Measurements from ENCODE around the gene RTN4. TPM values are rescaled to one million over a fixed set of nuclear protein-coding genes. Genes with fewer than 3 reads are reported as not detected.

The RTN4 gene
- total and polyA plus RNA-seq, 4 donors = 168 to 311 (median 230) TPM

DNA sequence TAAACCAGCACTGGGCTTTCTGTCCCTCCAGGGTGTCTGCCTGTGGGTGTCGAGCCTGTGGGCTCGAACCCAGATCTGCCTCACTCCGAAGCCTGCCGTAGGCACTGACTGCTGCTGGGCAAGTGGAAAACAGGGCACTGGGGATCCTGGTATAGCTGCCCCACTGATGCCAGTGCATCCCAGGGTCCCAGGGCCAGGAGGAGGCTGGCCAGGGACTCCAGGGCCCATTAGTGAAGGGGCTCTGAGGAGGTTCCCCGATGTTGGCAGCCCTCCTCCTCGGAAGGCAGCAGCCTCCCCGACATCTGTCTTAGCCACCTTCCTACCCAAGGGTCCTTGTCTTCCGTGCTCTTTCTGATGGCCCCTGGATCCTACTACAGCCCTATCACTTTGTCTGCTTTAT, 96.1 kb downstream of the RTN4 start:
- no peaks in the 10 kb centered on the region for H3K36me3 ChIP-seq (ENCODE audit: control insufficient read depth in 4 of 4, insufficient read depth in 4 of 4, low read length in 4 of 4)
- no peaks in the 10 kb centered on the region for H3K9me3 ChIP-seq (ENCODE audit: control insufficient read depth in 4 of 4, insufficient read depth in 3 of 4, low read length in 3 of 4)
- no peak overlapping the region for H3K9ac ChIP-seq (ENCODE audit: insufficient read depth in 1 of 2, low read length in 2 of 2)
- 83 to 90% methylated on average over 8 of the region's 8 CpGs for WGBS, 2 donors
- ATAC-seq (ENCODE audit: insufficient read depth, low FRiP score) (no peak), DNase-seq (no peak)
- H3K4me3 ChIP-seq = no peak overlapping the region
- H3K4me1 ChIP-seq (ENCODE audit: control insufficient read depth in 5 of 5, insufficient read depth in 5 of 5, low read length in 5 of 5) = no peaks in the 10 kb centered on the region
- no peaks in the 10 kb centered on the region for H3K27me3 ChIP-seq (ENCODE audit: control insufficient read depth in 3 of 3, insufficient read depth in 3 of 3, low read length in 2 of 3)
- TF ChIP-seq, protein P1, sequence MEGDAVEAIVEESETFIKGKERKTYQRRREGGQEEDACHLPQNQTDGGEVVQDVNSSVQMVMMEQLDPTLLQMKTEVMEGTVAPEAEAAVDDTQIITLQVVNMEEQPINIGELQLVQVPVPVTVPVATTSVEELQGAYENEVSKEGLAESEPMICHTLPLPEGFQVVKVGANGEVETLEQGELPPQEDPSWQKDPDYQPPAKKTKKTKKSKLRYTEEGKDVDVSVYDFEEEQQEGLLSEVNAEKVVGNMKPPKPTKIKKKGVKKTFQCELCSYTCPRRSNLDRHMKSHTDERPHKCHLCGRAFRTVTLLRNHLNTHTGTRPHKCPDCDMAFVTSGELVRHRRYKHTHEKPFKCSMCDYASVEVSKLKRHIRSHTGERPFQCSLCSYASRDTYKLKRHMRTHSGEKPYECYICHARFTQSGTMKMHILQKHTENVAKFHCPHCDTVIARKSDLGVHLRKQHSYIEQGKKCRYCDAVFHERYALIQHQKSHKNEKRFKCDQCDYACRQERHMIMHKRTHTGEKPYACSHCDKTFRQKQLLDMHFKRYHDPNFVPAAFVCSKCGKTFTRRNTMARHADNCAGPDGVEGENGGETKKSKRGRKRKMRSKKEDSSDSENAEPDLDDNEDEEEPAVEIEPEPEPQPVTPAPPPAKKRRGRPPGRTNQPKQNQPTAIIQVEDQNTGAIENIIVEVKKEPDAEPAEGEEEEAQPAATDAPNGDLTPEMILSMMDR (IDR thresholded peaks at IDR 0.05; ENCODE audit: control extremely low read depth, extremely low read depth) = no peak
- H3K27ac ChIP-seq (ENCODE audit: low read depth in 1 of 2, low read length in 1 of 2) = no peak overlapping the region

DNA sequence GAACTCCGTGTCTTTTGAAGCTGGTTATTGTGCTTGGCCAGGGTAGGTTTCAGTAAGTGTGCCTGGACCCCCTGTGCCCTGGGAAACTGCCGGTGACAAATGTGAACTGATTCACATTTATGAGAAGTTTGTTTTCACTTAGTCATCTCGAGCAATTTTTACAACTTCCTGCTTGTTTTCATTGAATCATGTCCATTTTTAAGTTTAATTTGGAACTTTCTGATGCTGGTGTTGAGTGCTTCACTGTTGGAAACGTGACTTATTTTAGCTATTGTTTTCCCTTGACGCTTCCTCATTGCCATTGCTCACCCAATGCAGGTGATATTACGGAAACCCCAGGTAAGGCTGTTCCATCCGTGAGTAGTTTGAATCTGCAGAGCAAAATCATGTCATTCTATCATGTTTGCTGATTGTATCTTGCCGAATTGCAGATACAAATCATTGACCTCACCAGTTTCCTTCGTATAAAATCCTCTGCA, 97.2 kb downstream of the RTN4 start:
- Histone ChIP-seq H3K9ac (ENCODE audit: insufficient read depth in 1 of 2, low read length in 2 of 2) (no peak overlapping the region), H3K27me3 (ENCODE audit: control insufficient read depth in 3 of 3, insufficient read depth in 3 of 3, low read length in 2 of 3) (no peaks in the 10 kb centered on the region), H3K36me3 (ENCODE audit: control insufficient read depth in 4 of 4, insufficient read depth in 4 of 4, low read length in 4 of 4) (no peaks in the 10 kb centered on the region), H3K4me1 (ENCODE audit: control insufficient read depth in 5 of 5, insufficient read depth in 5 of 5, low read length in 5 of 5) (no peaks in the 10 kb centered on the region), H3K27ac (ENCODE audit: low read depth in 1 of 2, low read length in 1 of 2) (no peak overlapping the region), H3K4me3 (no peak overlapping the region), H3K9me3 (ENCODE audit: control insufficient read depth in 4 of 4, insufficient read depth in 3 of 4, low read length in 3 of 4) (no peaks in the 10 kb centered on the region)
- DNase-seq = no peak
- ATAC-seq (ENCODE audit: insufficient read depth, low FRiP score) = no peak
- WGBS, 2 donors = 56 to 66% methylated on average over 9 of the region's 9 CpGs
- TF ChIP-seq, protein P1 (IDR thresholded peaks at IDR 0.05; ENCODE audit: control extremely low read depth, extremely low read depth) = no peak

DNA sequence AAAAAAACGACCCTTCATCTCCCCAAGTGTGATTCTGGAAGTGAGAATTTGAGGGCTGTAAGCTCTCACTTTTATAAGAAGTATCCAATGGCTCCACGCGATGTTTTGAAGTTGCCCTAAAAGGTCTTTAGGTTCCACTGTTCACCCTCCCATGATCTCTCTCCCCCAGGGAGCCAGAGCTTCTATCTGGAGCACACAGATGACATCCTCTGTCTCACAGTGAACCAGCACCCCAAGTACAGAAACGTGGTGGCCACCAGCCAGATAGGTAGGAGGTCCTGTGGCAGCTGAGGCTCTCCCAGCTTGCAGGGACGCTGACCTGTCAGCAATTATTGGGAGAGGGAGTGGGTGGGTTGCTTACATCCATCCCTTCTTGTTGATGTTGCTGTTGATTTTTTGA, 97.8 kb downstream of the RTN4 start:
- Histone ChIP-seq H3K4me3 (no peak overlapping the region), H3K4me1 (ENCODE audit: control insufficient read depth in 5 of 5, insufficient read depth in 5 of 5, low read length in 5 of 5) (no peaks in the 10 kb centered on the region), H3K9ac (ENCODE audit: insufficient read depth in 1 of 2, low read length in 2 of 2) (no peak overlapping the region), H3K36me3 (ENCODE audit: control insufficient read depth in 4 of 4, insufficient read depth in 4 of 4, low read length in 4 of 4) (no peaks in the 10 kb centered on the region), H3K27ac (ENCODE audit: low read depth in 1 of 2, low read length in 1 of 2) (no peak overlapping the region), H3K27me3 (ENCODE audit: control insufficient read depth in 3 of 3, insufficient read depth in 3 of 3, low read length in 2 of 3) (no peaks in the 10 kb centered on the region), H3K9me3 (ENCODE audit: control insufficient read depth in 4 of 4, insufficient read depth in 3 of 4, low read length in 3 of 4) (no peaks in the 10 kb centered on the region)
- WGBS, 2 donors = 71 to 75% methylated on average over 5 of the region's 5 CpGs
- no peak for ATAC-seq (ENCODE audit: insufficient read depth, low FRiP score)
- TF ChIP-seq, protein P1 (IDR thresholded peaks at IDR 0.05; ENCODE audit: control extremely low read depth, extremely low read depth) = no peak
- no peak for DNase-seq

DNA sequence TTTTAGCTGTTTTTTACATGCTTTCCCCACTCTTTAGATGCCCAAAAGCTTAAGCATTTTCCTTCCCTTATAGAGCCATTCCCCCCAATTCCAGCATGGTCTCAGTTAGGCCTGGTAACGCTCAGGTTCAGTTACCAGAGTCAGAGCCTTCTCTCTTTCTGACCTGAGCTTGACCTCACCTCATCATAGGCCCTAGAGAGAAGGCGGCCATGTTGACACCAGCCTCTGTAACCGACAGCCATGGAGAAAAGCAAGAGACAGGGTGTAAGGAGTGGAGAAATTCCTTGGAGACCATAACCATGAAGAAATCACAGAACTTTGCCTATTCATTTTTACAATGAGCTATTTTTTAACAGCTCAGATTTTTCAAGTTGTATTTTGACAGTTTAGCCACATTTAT, 99.4 kb downstream of the RTN4 start:
- Histone ChIP-seq H3K4me3 (no peak overlapping the region), H3K27ac (ENCODE audit: low read depth in 1 of 2, low read length in 1 of 2) (no peak overlapping the region), H3K27me3 (ENCODE audit: control insufficient read depth in 3 of 3, insufficient read depth in 3 of 3, low read length in 2 of 3) (no peaks in the 10 kb centered on the region), H3K4me1 (ENCODE audit: control insufficient read depth in 5 of 5, insufficient read depth in 5 of 5, low read length in 5 of 5) (peaks cover 0 to 8% (median 4%) of the 10 kb centered on the region in 5 donors), H3K9me3 (ENCODE audit: control insufficient read depth in 4 of 4, insufficient read depth in 3 of 4, low read length in 3 of 4) (no peaks in the 10 kb centered on the region), H3K9ac (ENCODE audit: insufficient read depth in 1 of 2, low read length in 2 of 2) (no peak overlapping the region), H3K36me3 (ENCODE audit: control insufficient read depth in 4 of 4, insufficient read depth in 4 of 4, low read length in 4 of 4) (no peaks in the 10 kb centered on the region)
- ATAC-seq (ENCODE audit: insufficient read depth, low FRiP score) (no peak), DNase-seq (no peak)
- WGBS, 2 donors = 97 to 98% methylated on average over 3 of the region's 3 CpGs
- TF ChIP-seq, protein P1 (IDR thresholded peaks at IDR 0.05; ENCODE audit: control extremely low read depth, extremely low read depth) = no peak

Data from lung (tissue), 12 donors.